T-helper 1 cell treated with Interleukin-12 subunit alpha and Interleukin-12 subunit beta and Interleukin-4 antibody, amounts not matched to agents 30 μg/mL and 1 μg/mL, for 36 hours (primary cell): ENCODE measurements around the gene CLIC5.

Experiments used
- H3K27ac Mint-ChIP-seq: one replicate; pipeline ENCODE4 v1.8.0; 2021; ENCODE audit warnings: mild to moderate bottlenecking, mixed read lengths
- H3K27me3 Mint-ChIP-seq: one replicate; pipeline ENCODE4 v1.8.0; 2021; ENCODE audit warnings: low read depth, mixed read lengths
- H3K36me3 Mint-ChIP-seq: one replicate; pipeline ENCODE4 v1.8.0; 2021; ENCODE audit warnings: low read depth, mixed read lengths
- H3K4me1 Mint-ChIP-seq: one replicate; pipeline ENCODE4 v1.8.0; 2021; ENCODE audit warnings: low read depth, mixed read lengths
- H3K4me3 Mint-ChIP-seq: one replicate; pipeline ENCODE4 v1.8.0; 2021; ENCODE audit warnings: mild to moderate bottlenecking, moderate library complexity, mixed read lengths
- H3K9me3 Mint-ChIP-seq: one replicate; pipeline ENCODE4 v1.8.0; 2021; ENCODE audit warnings: mixed read lengths

Gene CLIC5

GRCh38 chr6:45969883-45970282, 45.8 kb downstream of the CLIC5 start:
- Mint-ChIP-seq H3K4me1 (peaks cover 5% of the 10 kb centered on the region), H3K9me3 (peaks cover 4% of the 10 kb centered on the region), H3K36me3 (no peaks in the 10 kb centered on the region), H3K4me3 (no peak overlapping the region), H3K27me3 (peaks cover 9% of the 10 kb centered on the region), H3K27ac (no peak overlapping the region)

- no peak overlapping the region for H3K27ac Mint-ChIP-seq
- no peak overlapping the region for H3K4me3 Mint-ChIP-seq
- no peaks in the 10 kb centered on the region for H3K36me3 Mint-ChIP-seq
- peaks cover 4% of the 10 kb centered on the region for H3K9me3 Mint-ChIP-seq
- H3K4me1 Mint-ChIP-seq: peaks cover 5% of the 10 kb centered on the region
- peaks cover 9% of the 10 kb centered on the region for H3K27me3 Mint-ChIP-seq
Measured at GRCh38 chr6:45969026-45969425, 46.6 kb downstream of the CLIC5 start.

GRCh38 chr6:45967363-45967762, 48.3 kb downstream of the CLIC5 start:
- peaks cover 4% of the 10 kb centered on the region for H3K9me3 Mint-ChIP-seq

GRCh38 chr6:45966797-45967196, 48.9 kb downstream of the CLIC5 start:
- peaks cover 5% of the 10 kb centered on the region for H3K4me1 Mint-ChIP-seq

More at GRCh38 chr6:45967363-45967762, 48.3 kb downstream of the CLIC5 start:
- Mint-ChIP-seq H3K4me1 (peaks cover 5% of the 10 kb centered on the region), H3K27ac (no peak overlapping the region), H3K36me3 (no peaks in the 10 kb centered on the region), H3K27me3 (peaks cover 9% of the 10 kb centered on the region), H3K4me3 (no peak overlapping the region)

GRCh38 chr6:45966340-45966739, 49.3 kb downstream of the CLIC5 start:
- peaks cover 5% of the 10 kb centered on the region for H3K4me1 Mint-ChIP-seq
- peaks cover 4% of the 10 kb centered on the region for H3K9me3 Mint-ChIP-seq
- no peaks in the 10 kb centered on the region for H3K36me3 Mint-ChIP-seq
- H3K27me3 Mint-ChIP-seq: peaks cover 9% of the 10 kb centered on the region
- H3K27ac Mint-ChIP-seq: no peak overlapping the region
- no peak overlapping the region for H3K4me3 Mint-ChIP-seq

More at GRCh38 chr6:45966797-45967196, 48.9 kb downstream of the CLIC5 start:
- H3K36me3 Mint-ChIP-seq: no peaks in the 10 kb centered on the region
- H3K4me3 Mint-ChIP-seq: no peak overlapping the region
- no peak overlapping the region for H3K27ac Mint-ChIP-seq
- H3K27me3 Mint-ChIP-seq: peaks cover 9% of the 10 kb centered on the region
- H3K9me3 Mint-ChIP-seq: peaks cover 4% of the 10 kb centered on the region

GRCh38 chr6:45965792-45966191, 49.9 kb downstream of the CLIC5 start:
- peaks cover 4% of the 10 kb centered on the region for H3K9me3 Mint-ChIP-seq

GRCh38 chr6:45965007-45965406, 50.7 kb downstream of the CLIC5 start:
- no peaks in the 10 kb centered on the region for H3K4me1 Mint-ChIP-seq
- H3K4me3 Mint-ChIP-seq: no peak overlapping the region

More at GRCh38 chr6:45965792-45966191, 49.9 kb downstream of the CLIC5 start:
- Mint-ChIP-seq H3K27me3 (peaks cover 9% of the 10 kb centered on the region), H3K27ac (no peak overlapping the region), H3K4me1 (peaks cover 5% of the 10 kb centered on the region), H3K36me3 (no peaks in the 10 kb centered on the region), H3K4me3 (no peak overlapping the region)

GRCh38 chr6:45964300-45964699, 51.4 kb downstream of the CLIC5 start:
- no peak overlapping the region for H3K27ac Mint-ChIP-seq
- no peak overlapping the region for H3K4me3 Mint-ChIP-seq
- H3K36me3 Mint-ChIP-seq: no peaks in the 10 kb centered on the region
- no peaks in the 10 kb centered on the region for H3K4me1 Mint-ChIP-seq
- H3K27me3 Mint-ChIP-seq: peaks cover 9% of the 10 kb centered on the region
- H3K9me3 Mint-ChIP-seq: peaks cover 4% of the 10 kb centered on the region

More at GRCh38 chr6:45965007-45965406, 50.7 kb downstream of the CLIC5 start:
- H3K27ac Mint-ChIP-seq: no peak overlapping the region
- no peaks in the 10 kb centered on the region for H3K36me3 Mint-ChIP-seq
- H3K9me3 Mint-ChIP-seq: peaks cover 4% of the 10 kb centered on the region
- peaks cover 9% of the 10 kb centered on the region for H3K27me3 Mint-ChIP-seq

- H3K27me3 Mint-ChIP-seq: peaks cover 9% of the 10 kb centered on the region
Measured at GRCh38 chr6:45963896-45964295, 51.8 kb downstream of the CLIC5 start.

GRCh38 chr6:45961125-45961524, 54.5 kb downstream of the CLIC5 start:
- no peaks in the 10 kb centered on the region for H3K36me3 Mint-ChIP-seq
- H3K27ac Mint-ChIP-seq: no peak overlapping the region
- peaks cover 4% of the 10 kb centered on the region for H3K9me3 Mint-ChIP-seq
- H3K4me1 Mint-ChIP-seq: no peaks in the 10 kb centered on the region
- H3K4me3 Mint-ChIP-seq: no peak overlapping the region
- H3K27me3 Mint-ChIP-seq: peaks cover 4% of the 10 kb centered on the region

More at GRCh38 chr6:45963896-45964295, 51.8 kb downstream of the CLIC5 start:
- no peak overlapping the region for H3K4me3 Mint-ChIP-seq
- no peaks in the 10 kb centered on the region for H3K36me3 Mint-ChIP-seq
- no peak overlapping the region for H3K27ac Mint-ChIP-seq
- H3K9me3 Mint-ChIP-seq: peaks cover 4% of the 10 kb centered on the region
- no peaks in the 10 kb centered on the region for H3K4me1 Mint-ChIP-seq

GRCh38 chr6:45959534-45960145, 56.0 kb downstream of the CLIC5 start:
- H3K4me1 Mint-ChIP-seq: no peaks in the 10 kb centered on the region
- H3K9me3 Mint-ChIP-seq: no peaks in the 10 kb centered on the region
- H3K4me3 Mint-ChIP-seq: no peak overlapping the region
- H3K36me3 Mint-ChIP-seq: no peaks in the 10 kb centered on the region
- H3K27ac Mint-ChIP-seq: no peak overlapping the region
- H3K27me3 Mint-ChIP-seq: no peaks in the 10 kb centered on the region

GRCh38 chr6:45956663-45957062, 59.0 kb downstream of the CLIC5 start:
- H3K36me3 Mint-ChIP-seq: no peaks in the 10 kb centered on the region
- no peaks in the 10 kb centered on the region for H3K4me1 Mint-ChIP-seq
- H3K9me3 Mint-ChIP-seq: no peaks in the 10 kb centered on the region
- H3K27ac Mint-ChIP-seq: no peak overlapping the region
- no peak overlapping the region for H3K4me3 Mint-ChIP-seq
- no peaks in the 10 kb centered on the region for H3K27me3 Mint-ChIP-seq

GRCh38 chr6:45956176-45956575, 59.5 kb downstream of the CLIC5 start:
- Mint-ChIP-seq H3K4me1 (no peaks in the 10 kb centered on the region), H3K27me3 (peaks cover 4% of the 10 kb centered on the region), H3K36me3 (no peaks in the 10 kb centered on the region), H3K4me3 (no peak overlapping the region), H3K9me3 (no peaks in the 10 kb centered on the region), H3K27ac (no peak overlapping the region)

- Mint-ChIP-seq H3K27ac (no peak overlapping the region), H3K36me3 (no peaks in the 10 kb centered on the region), H3K4me1 (no peaks in the 10 kb centered on the region), H3K27me3 (peaks cover 4% of the 10 kb centered on the region), H3K9me3 (no peaks in the 10 kb centered on the region), H3K4me3 (no peak overlapping the region)
Measured at GRCh38 chr6:45955597-45955996, 60.1 kb downstream of the CLIC5 start.

GRCh38 chr6:45952546-45952945, 63.1 kb downstream of the CLIC5 start:
- Mint-ChIP-seq H3K4me3 (no peak overlapping the region), H3K27me3 (peaks cover 8% of the 10 kb centered on the region), H3K4me1 (no peaks in the 10 kb centered on the region), H3K36me3 (peaks cover 2% of the 10 kb centered on the region), H3K9me3 (no peaks in the 10 kb centered on the region), H3K27ac (no peak overlapping the region)

GRCh38 chr6:45952168-45952529, 63.5 kb downstream of the CLIC5 start:
- no peaks in the 10 kb centered on the region for H3K9me3 Mint-ChIP-seq
- peaks cover 8% of the 10 kb centered on the region for H3K27me3 Mint-ChIP-seq
- H3K4me3 Mint-ChIP-seq: no peak overlapping the region
- H3K27ac Mint-ChIP-seq: no peak overlapping the region
- H3K36me3 Mint-ChIP-seq: peaks cover 2% of the 10 kb centered on the region
- no peaks in the 10 kb centered on the region for H3K4me1 Mint-ChIP-seq
